ENCODE data around the gene CAST.

DNA sequence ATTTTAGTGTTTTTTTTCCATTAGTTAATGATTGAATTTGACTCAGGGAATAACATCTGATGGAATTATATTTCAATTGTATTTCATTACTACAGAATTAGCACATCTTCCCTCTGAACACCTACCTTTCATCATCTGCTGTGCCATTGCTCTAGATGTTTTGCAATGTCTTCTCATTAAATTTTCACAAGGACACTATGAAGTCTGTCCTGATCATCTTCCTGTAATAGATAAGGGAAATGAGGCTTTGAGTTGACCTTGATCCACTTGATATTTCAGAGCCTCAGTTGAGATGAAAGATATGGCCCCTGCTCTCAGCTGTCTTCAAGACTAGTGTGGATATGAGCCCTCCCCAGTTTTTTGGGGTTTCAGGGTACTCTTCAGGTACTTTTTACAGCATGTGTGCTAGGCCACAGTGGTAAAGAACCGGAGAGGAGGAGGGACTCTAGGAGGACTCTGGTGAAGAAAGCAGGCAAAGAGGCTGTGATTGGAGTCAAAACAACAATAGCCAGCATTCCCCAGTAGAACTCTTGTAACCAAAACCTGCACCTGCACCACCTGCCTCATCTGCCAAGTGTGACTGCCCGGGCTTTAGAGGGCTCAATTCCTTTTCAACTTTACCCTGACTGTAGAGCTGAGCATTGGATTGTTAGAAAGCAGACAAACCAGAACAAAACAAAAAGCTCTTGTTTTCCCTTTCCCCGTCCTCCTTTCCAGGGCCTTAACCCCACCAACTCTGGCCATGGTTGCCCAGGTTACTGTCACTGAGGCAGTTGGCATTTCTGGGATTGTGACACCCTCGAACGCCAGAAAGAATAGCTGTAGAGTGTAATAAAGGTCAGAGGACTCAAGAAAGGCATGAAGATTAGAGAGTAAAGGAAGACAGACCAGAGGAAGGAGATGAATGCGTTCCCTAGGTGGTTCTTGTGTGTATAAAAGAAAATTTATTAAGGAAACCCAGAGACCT, 89.3 kb downstream of the CAST start:
- TF ChIP-seq, protein P1, sequence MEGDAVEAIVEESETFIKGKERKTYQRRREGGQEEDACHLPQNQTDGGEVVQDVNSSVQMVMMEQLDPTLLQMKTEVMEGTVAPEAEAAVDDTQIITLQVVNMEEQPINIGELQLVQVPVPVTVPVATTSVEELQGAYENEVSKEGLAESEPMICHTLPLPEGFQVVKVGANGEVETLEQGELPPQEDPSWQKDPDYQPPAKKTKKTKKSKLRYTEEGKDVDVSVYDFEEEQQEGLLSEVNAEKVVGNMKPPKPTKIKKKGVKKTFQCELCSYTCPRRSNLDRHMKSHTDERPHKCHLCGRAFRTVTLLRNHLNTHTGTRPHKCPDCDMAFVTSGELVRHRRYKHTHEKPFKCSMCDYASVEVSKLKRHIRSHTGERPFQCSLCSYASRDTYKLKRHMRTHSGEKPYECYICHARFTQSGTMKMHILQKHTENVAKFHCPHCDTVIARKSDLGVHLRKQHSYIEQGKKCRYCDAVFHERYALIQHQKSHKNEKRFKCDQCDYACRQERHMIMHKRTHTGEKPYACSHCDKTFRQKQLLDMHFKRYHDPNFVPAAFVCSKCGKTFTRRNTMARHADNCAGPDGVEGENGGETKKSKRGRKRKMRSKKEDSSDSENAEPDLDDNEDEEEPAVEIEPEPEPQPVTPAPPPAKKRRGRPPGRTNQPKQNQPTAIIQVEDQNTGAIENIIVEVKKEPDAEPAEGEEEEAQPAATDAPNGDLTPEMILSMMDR (IDR thresholded peaks at IDR 0.05) = no peak
- TF ChIP-seq POLR2A (IDR thresholded peaks at IDR 0.05) = no peak

Data from esophagus squamous epithelium (tissue), 4 donors.